ENCODE measurements around the gene ZNF346.

ZNF346 gene

GRCh38 chr5:177095088-177095669 lies 72.7 kb downstream of the ZNF346 start:
- DNase-seq: no peak

- DNase-seq: no peak
These were observed 73.9 kb downstream of the ZNF346 start for GRCh38 chr5:177096162-177097015.

- DNase-seq: no peak
These were observed 74.8 kb downstream of the ZNF346 start for GRCh38 chr5:177097016-177097985.

GRCh38 chr5:177098120-177098469 lies 75.6 kb downstream of the ZNF346 start:
- DNase-seq: no peak

GRCh38 chr5:177098470-177099141 lies 76.1 kb downstream of the ZNF346 start:
- no peak for DNase-seq

GRCh38 chr5:177099422-177100093 lies 77.1 kb downstream of the ZNF346 start:
- DNase-seq: no peak

GRCh38 chr5:177100714-177101121 lies 78.2 kb downstream of the ZNF346 start:
- DNase-seq: no peak

- no peak for DNase-seq
These were observed 81.2 kb downstream of the ZNF346 start for GRCh38 chr5:177103523-177104253.

GRCh38 chr5:177105691-177106476 lies 83.4 kb downstream of the ZNF346 start:
- DNase-seq: no peak

- DNase-seq: no peak
These were observed 84.7 kb downstream of the ZNF346 start for GRCh38 chr5:177107159-177107558.

- DNase-seq: no peak
These were observed 87.3 kb downstream of the ZNF346 start for GRCh38 chr5:177109810-177110209.

- no peak for DNase-seq
These were observed 89.4 kb downstream of the ZNF346 start for GRCh38 chr5:177111720-177112394.

GRCh38 chr5:177112589-177113220 lies 90.2 kb downstream of the ZNF346 start:
- no peak for DNase-seq

- DNase-seq: peak; percentile 6
These were observed 91.3 kb downstream of the ZNF346 start for GRCh38 chr5:177113566-177114424.

GRCh38 chr5:177116631-177117373 lies 94.3 kb downstream of the ZNF346 start:
- no peak for DNase-seq

GRCh38 chr5:177117441-177118045 lies 95.0 kb downstream of the ZNF346 start:
- DNase-seq: no peak

- no peak for DNase-seq
These were observed 100.1 kb downstream of the ZNF346 start for GRCh38 chr5:177122566-177122965.

All from DMS79 (cell line).